OCI-LY7 (cell line): ENCODE data around the gene PDC. TPM values are rescaled to one million over a fixed set of nuclear protein-coding genes. Genes with fewer than 3 reads are reported as not detected.

Source experiments
- BruUV-seq: library from RNA; stranded (reverse); fragments of 400-500 nt; replicated peaks from 2 replicates; lab custom pipeline; 2021; lab: Mats Ljungman, UMichigan
- CTCF ChIA-PET: fragments of 300-600 bp; sonication (Branson Sonifier 250); formaldehyde crosslinking; loops from one replicate; lab custom pipeline; 2022; ENCODE audit warnings: antibody characterized with exemption; ENCODE audit not compliant: unreplicated experiment; lab: Charles Lee
- POLR2A ChIA-PET: fragments of 300-600 bp; sonication (Branson Sonifier 250); formaldehyde crosslinking; loops from one replicate; lab custom pipeline; 2022; ENCODE audit warnings: antibody characterized with exemption; lab: Charles Lee
- DNase-seq: peaks from one replicate; pipeline ENCODE4 v3.0.0-alpha.2; 2015; ENCODE audit warnings: low spot score
- H2AFZ ChIP-seq: fragments of 200-600 bp; sonication (generic), shearing (Covaris generic); 2 replicates; pipeline ENCODE4 v1.6.1; 2014; ENCODE audit warnings: mild to moderate bottlenecking, antibody characterized with exemption, low read length, moderate library complexity
- H3K27ac ChIP-seq: fragments of 200-600 bp; sonication (generic); 2 replicates; pipeline ENCODE4 v1.5.1; 2014; ENCODE audit warnings: mixed run types, low read depth, mild to moderate bottlenecking, moderate library complexity, low read length, inconsistent platforms; ENCODE audit not compliant: poor library complexity, severe bottlenecking
- H3K36me3 ChIP-seq: fragments of 200-600 bp; sonication (generic); 2 replicates; pipeline ENCODE4 v1.6.1; 2014; ENCODE audit warnings: mild to moderate bottlenecking, antibody characterized with exemption, low read length, moderate library complexity, mixed read lengths; ENCODE audit not compliant: insufficient read depth
- H3K4me1 ChIP-seq: fragments of 200-600 bp; sonication (generic); 2 replicates; pipeline ENCODE4 v1.5.1; 2014; ENCODE audit warnings: mild to moderate bottlenecking, low read length; ENCODE audit not compliant: insufficient read depth, poor library complexity, severe bottlenecking
- H3K4me2 ChIP-seq: fragments of 200-600 bp; sonication (generic); 2 replicates; pipeline ENCODE4 v1.6.1; 2014; ENCODE audit warnings: mild to moderate bottlenecking, low read length
- H3K4me3 ChIP-seq: fragments of 200-600 bp; sonication (generic); 2 replicates; pipeline ENCODE4 v1.5.1; 2014; ENCODE audit warnings: mild to moderate bottlenecking, low read depth, low read length; ENCODE audit not compliant: poor library complexity, severe bottlenecking
- H3K79me2 ChIP-seq: fragments of 200-600 bp; sonication (generic); 2 replicates; pipeline ENCODE4 v1.6.1; 2016; ENCODE audit warnings: low read depth, mild to moderate bottlenecking, low read length, moderate library complexity, mixed read lengths; ENCODE audit not compliant: insufficient read depth
- H3K9me2 ChIP-seq: fragments of 200-600 bp; sonication (generic); 2 replicates; pipeline ENCODE4 v1.6.1; 2016; ENCODE audit warnings: mild to moderate bottlenecking, low read length, mixed read lengths; ENCODE audit not compliant: insufficient read depth
- H3K9me3 ChIP-seq: fragments of 200-600 bp; sonication (generic); 2 replicates; pipeline ENCODE4 v1.6.1; 2014; ENCODE audit warnings: mild to moderate bottlenecking, mixed run types, low read length, mixed read lengths
- H4K20me1 ChIP-seq: fragments of 200-600 bp; sonication (generic); 2 replicates; pipeline ENCODE4 v1.6.1; 2014; ENCODE audit warnings: mild to moderate bottlenecking, antibody characterized with exemption, low read length, moderate library complexity, mixed read lengths; ENCODE audit not compliant: insufficient read depth
- CTCF ChIP-seq: fragments of 200-600 bp; sonication (generic); conservative IDR thresholded peaks from 2 replicates; pipeline ENCODE4 v1.5.1; 2014; ENCODE audit warnings: mild to moderate bottlenecking, antibody characterized with exemption, low read length, moderate library complexity, mixed read lengths
- EZH2phosphoT487 ChIP-seq: fragments of 200-600 bp; sonication (generic); IDR thresholded peaks from 2 replicates; pipeline ENCODE4 v1.6.1; 2018; ENCODE audit warnings: low read depth, borderline replicate concordance, mild to moderate bottlenecking, mixed run types, antibody characterized with exemption, low read length, moderate library complexity, mixed read lengths
- intact Hi-C: fragments of 100-400 bp; cut with micrococcal nuclease; formaldehyde crosslinking; loops from one replicate; pipeline ENCODE4 v1.10.0; 2022; ENCODE audit not compliant: unreplicated experiment
- total RNA-seq, 2 experiments: library from RNA; depleted of rRNA in 1 of 2; stranded (reverse); fragments of >200 nt in 1 of 2; shearing (Covaris generic) in 1 of 2; gene quantifications; 2 replicates each; pipeline ENCODE4 v1.2.3, GENCODE V29; 2014 to 2022

PDC gene
- total RNA-seq, 2 experiments from 2014 or later, result not detected

- Histone ChIP-seq H3K36me3 (peaks cover 5% of the 10 kb centered on the region; the same call in 1 of the 2 replicates), H3K9me3 (no peaks in the 10 kb centered on the region), H3K4me1 (peaks cover 5% of the 10 kb centered on the region), H4K20me1 (no peaks in the 10 kb centered on the region), H3K4me2 (no peak overlapping the region), H3K79me2 (no peaks in the 10 kb centered on the region), H2AFZ (no peak overlapping the region), H3K9me2 (no peaks in the 10 kb centered on the region), H3K4me3 (no peak overlapping the region), H3K27ac (no peak overlapping the region)
- no peak for DNase-seq
- CTCF ChIA-PET, result no interaction called here
- POLR2A ChIA-PET, result interaction anchor here (0.7 to 1.6 kb wide), 2 partner anchors 14 to 279 kb away, joined by 3 read pairs; no protein-coding TSS in a partner anchor
- intact Hi-C loops, result no loop called here
- BruUV-seq, result no TSS peak
- TF ChIP-seq EZH2phosphoT487, result no peak
- TF ChIP-seq CTCF, result no peak
Measured at GRCh38 chr1:186424539-186424938, 36.4 kb downstream of the PDC start.

GRCh38 chr1:186421446-186421845 lies 39.5 kb downstream of the PDC start:
- no peak overlapping the region for H3K4me2 ChIP-seq
- TF ChIP-seq EZH2phosphoT487 (no peak), CTCF (no peak)
- no peak overlapping the region for H3K4me3 ChIP-seq
- no peaks in the 10 kb centered on the region for H3K9me2 ChIP-seq
- DNase-seq, result no peak
- ChIA-PET CTCF (no interaction called here), POLR2A (interaction anchor here (0.7 to 1.5 kb wide), 4 partner anchors 23 to 536 kb away, joined by 3 to 5 read pairs (median 4); no protein-coding TSS in a partner anchor)
- intact Hi-C loops, result no loop called here
- no peaks in the 10 kb centered on the region for H4K20me1 ChIP-seq
- peak overlapping the region; percentile 7 for H3K27ac ChIP-seq
- no peaks in the 10 kb centered on the region for H3K79me2 ChIP-seq
- no peak overlapping the region for H2AFZ ChIP-seq
- BruUV-seq, result no TSS peak
- no peaks in the 10 kb centered on the region for H3K9me3 ChIP-seq
- peaks cover 22% of the 10 kb centered on the region for H3K36me3 ChIP-seq
- H3K4me1 ChIP-seq, result peaks cover 5% of the 10 kb centered on the region

- Histone ChIP-seq H3K9me2 (no peaks in the 10 kb centered on the region), H2AFZ (no peak overlapping the region), H3K4me3 (no peak overlapping the region), H4K20me1 (no peaks in the 10 kb centered on the region), H3K4me1 (peaks cover 5% of the 10 kb centered on the region), H3K27ac (peak overlapping the region; percentile 7), H3K79me2 (no peaks in the 10 kb centered on the region), H3K36me3 (peaks cover 22% of the 10 kb centered on the region), H3K9me3 (no peaks in the 10 kb centered on the region), H3K4me2 (no peak overlapping the region; the same call in 1 of the 2 replicates)
- ChIA-PET CTCF (no interaction called here), POLR2A (interaction anchor here (0.6 to 1.5 kb wide), 6 partner anchors 12 to 281 kb away, joined by 3 to 7 read pairs (median 4); no protein-coding TSS in a partner anchor)
- TF ChIP-seq CTCF, result no peak
- TF ChIP-seq EZH2phosphoT487, result no peak
- intact Hi-C loops, result no loop called here
- DNase-seq, result peak; percentile 38
- BruUV-seq, result no TSS peak
Measured at GRCh38 chr1:186420923-186421322, 40.0 kb downstream of the PDC start.
